ENCODE measurements around the gene CLK4. TPM values are rescaled to one million over a fixed set of nuclear protein-coding genes. Genes with fewer than 3 reads are reported as not detected.

Gene CLK4
- total RNA-seq, 4 donors from 2014 or later, result 11.4 to 36.7 (median 14.3) TPM

DNA sequence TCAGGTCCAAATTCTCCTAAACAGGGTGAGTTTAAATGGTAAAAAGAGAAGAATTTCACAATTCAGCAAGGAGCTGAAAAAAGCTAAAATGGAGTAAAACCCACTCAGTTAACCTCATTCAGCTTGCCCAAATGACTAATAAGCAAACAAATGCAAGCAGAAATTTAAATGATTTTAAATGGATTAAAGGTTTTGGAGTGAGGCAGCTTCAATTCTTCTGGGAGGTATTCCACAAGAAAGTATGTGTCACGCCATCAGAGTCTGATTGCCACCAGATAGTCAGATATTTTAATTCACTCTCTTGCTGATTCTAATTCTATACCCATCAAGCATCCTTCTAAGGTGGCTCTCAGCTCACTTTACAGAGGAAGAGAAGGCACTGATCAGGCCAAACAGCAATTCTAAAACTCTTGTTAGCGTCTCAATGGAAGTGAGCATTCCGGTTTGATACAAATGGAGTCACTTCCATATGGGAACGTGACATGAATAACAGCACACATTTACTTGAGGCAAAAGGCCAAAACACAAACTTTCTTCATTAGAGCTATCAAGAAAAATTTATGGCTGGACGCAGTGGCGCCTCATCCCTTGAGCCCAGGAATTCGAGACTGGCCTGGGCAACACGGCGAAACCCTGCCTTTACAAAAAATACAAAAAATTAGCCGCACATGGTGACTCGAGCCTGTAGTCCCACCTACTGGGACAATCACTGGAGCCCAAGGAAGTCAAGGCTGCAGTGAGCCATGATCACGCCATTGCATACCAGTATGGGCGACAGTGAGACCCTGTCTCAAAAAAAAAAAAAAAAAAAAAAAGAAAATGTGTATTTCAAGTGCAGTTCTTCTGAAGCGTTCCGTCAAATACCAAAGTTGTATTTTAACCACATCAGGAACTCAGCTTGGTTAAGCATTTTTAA, 2.0 kb downstream of the CLK4 start:
- in situ Hi-C loops (cut with MboI; ENCODE audit: low sequenced_read_pairs in 4 of 4), result no loop called here
- TF ChIP-seq, protein P1, sequence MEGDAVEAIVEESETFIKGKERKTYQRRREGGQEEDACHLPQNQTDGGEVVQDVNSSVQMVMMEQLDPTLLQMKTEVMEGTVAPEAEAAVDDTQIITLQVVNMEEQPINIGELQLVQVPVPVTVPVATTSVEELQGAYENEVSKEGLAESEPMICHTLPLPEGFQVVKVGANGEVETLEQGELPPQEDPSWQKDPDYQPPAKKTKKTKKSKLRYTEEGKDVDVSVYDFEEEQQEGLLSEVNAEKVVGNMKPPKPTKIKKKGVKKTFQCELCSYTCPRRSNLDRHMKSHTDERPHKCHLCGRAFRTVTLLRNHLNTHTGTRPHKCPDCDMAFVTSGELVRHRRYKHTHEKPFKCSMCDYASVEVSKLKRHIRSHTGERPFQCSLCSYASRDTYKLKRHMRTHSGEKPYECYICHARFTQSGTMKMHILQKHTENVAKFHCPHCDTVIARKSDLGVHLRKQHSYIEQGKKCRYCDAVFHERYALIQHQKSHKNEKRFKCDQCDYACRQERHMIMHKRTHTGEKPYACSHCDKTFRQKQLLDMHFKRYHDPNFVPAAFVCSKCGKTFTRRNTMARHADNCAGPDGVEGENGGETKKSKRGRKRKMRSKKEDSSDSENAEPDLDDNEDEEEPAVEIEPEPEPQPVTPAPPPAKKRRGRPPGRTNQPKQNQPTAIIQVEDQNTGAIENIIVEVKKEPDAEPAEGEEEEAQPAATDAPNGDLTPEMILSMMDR (IDR thresholded peaks at IDR 0.05 in 4 of 5, conservative IDR thresholded peaks at IDR 0.05 in 1 of 5), result no peak
- no peak for TF ChIP-seq POLR2A (IDR thresholded peaks at IDR 0.05)
- H3K4me1 ChIP-seq, result peaks cover 35 to 56% of the 10 kb centered on the region in 2 donors
- intact Hi-C loops (cut with DNase I; ENCODE audit: low total_unique reads), result loop anchor here (10.0 kb wide), 3 partner anchors 240 to 1450 kb away; partner anchors contain the start of gene RNF130
- H3K4me3 ChIP-seq, result peak overlapping the region; percentile 75 to 98 (median 80)
- H3K9me3 ChIP-seq, result no peaks in the 10 kb centered on the region
- H3K27me3 ChIP-seq, result no peaks in the 10 kb centered on the region
- no peak for ATAC-seq
- no peak for DNase-seq
- peaks cover 0 to 28% of the 10 kb centered on the region in 2 donors for H3K36me3 ChIP-seq
- peak overlapping the region; percentile 91 to 100 (median 96) for H3K27ac ChIP-seq

DNA sequence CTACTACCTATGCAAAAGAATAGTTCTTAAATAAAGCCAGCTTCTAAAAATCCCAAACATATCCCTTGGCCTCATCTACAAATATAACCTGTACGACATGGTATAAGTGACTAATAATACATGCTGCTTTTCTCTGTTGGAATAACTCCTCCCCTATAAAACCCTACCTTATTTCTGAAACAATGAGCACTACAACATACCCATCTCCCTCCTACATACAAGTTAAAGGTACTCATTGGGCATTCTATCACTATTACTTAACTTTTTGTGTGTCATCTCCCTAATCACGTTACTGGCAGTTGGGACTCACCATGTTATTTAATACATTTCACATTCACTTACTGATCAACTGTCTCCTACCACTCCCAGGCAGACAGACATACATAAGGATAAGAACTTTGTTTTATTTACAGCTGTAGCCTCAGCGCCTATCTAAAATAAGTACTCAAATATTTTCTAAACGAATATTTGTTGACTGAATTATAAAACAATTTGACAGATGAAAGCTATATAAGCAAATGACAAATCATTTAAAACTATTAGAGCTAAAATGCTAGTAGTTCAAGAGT, 4.1 kb downstream of the CLK4 start:
- Histone ChIP-seq H3K27ac (peak overlapping the region; percentile 51 to 98 (median 93)), H3K4me3 (peak overlapping the region; percentile 2 to 98 (median 41)), H3K27me3 (no peaks in the 10 kb centered on the region), H3K36me3 (peaks cover 0 to 49% of the 10 kb centered on the region in 2 donors), H3K9me3 (no peaks in the 10 kb centered on the region), H3K4me1 (peaks cover 35 to 56% of the 10 kb centered on the region in 2 donors)
- no peak for DNase-seq
- in situ Hi-C loops (cut with MboI; ENCODE audit: low sequenced_read_pairs in 4 of 4), result no loop called here
- ATAC-seq, result peak; percentile 40 to 45
- TF ChIP-seq, protein P1 (IDR thresholded peaks at IDR 0.05 in 4 of 5, conservative IDR thresholded peaks at IDR 0.05 in 1 of 5), result no peak
- peak; percentile 56 to 70 for TF ChIP-seq POLR2A (IDR thresholded peaks at IDR 0.05)
- intact Hi-C loops (cut with DNase I; ENCODE audit: low total_unique reads), result loop anchor here (10.0 kb wide), 3 partner anchors 242 to 1452 kb away; partner anchors contain the start of gene RNF130

DNA sequence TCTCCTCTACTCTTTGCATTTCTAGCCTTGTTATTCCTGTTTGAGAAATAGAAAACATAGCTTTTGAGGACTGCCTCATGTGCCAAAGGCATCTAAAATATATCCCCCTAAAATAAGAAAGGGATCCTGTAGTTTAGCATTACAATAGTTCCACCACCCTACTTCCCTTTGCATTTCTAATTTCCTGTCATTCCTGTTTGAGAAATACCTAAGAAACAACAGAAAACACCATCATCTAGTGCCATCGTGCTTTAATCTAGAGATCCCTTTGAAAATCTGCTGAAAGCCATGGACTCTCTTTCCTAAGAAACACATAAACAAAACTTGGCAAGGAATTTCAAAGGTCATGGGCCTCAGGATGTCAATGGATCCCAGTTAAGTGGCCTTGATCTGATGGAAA, 7.5 kb downstream of the CLK4 start:
- no peak for TF ChIP-seq POLR2A (IDR thresholded peaks at IDR 0.05)
- TF ChIP-seq, protein P1 (IDR thresholded peaks at IDR 0.05 in 4 of 5, conservative IDR thresholded peaks at IDR 0.05 in 1 of 5), result no peak
- H3K27me3 ChIP-seq, result no peaks in the 10 kb centered on the region
- H3K4me1 ChIP-seq, result peaks cover 28 to 42% of the 10 kb centered on the region in 2 donors
- ATAC-seq (no peak), DNase-seq (no peak)
- peaks cover 0 to 83% of the 10 kb centered on the region in 2 donors for H3K36me3 ChIP-seq
- in situ Hi-C loops (cut with MboI; ENCODE audit: low sequenced_read_pairs in 4 of 4), result no loop called here
- H3K9me3 ChIP-seq, result no peaks in the 10 kb centered on the region
- intact Hi-C loops (cut with DNase I; ENCODE audit: low total_unique reads), result no loop called here
- H3K4me3 ChIP-seq, result no peak overlapping the region
- H3K27ac ChIP-seq, result no peak overlapping the region

DNA sequence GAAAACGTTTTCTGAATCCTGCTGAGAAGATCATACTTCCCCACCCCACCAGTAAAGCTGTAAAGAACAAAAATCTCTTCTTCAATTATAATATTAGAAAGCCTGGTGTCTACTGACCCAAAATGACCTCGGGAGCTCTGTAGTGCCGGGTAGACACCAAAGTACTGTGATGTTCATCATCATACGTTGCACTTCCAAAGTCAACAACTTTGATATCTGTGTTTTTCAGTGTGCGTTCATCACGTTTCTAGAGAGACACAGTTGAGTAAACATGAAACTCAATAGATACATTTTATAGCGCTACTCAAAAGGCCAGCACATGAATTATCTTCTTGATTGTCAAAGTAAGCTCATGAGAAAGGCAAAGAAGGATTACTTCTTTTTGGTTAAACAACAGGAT, 14.6 kb downstream of the CLK4 start:
- ATAC-seq, result peak in 1 of 2 donors; percentile 68
- in situ Hi-C loops (cut with MboI; ENCODE audit: low sequenced_read_pairs in 4 of 4), result no loop called here
- TF ChIP-seq, protein P1 (IDR thresholded peaks at IDR 0.05 in 4 of 5, conservative IDR thresholded peaks at IDR 0.05 in 1 of 5), result no peak
- no peak for TF ChIP-seq POLR2A (IDR thresholded peaks at IDR 0.05)

More for the DNA sequence above, 14.6 kb downstream of the CLK4 start:
- Histone ChIP-seq H3K4me1 (peaks cover 9 to 18% of the 10 kb centered on the region in 2 donors), H3K27me3 (no peaks in the 10 kb centered on the region), H3K36me3 (peaks cover 0 to 95% of the 10 kb centered on the region in 2 donors), H3K9me3 (no peaks in the 10 kb centered on the region), H3K4me3 (no peak overlapping the region), H3K27ac (peak overlapping the region in 3 of 4 donors; percentile 62 to 68 (median 63))
- intact Hi-C loops (cut with DNase I; ENCODE audit: low total_unique reads), result no loop called here
- DNase-seq, result no peak

Data from gastrocnemius medialis (tissue), 4 donors.